Hematopoietic multipotent progenitor cell treated with erythropoietin and hydrocortisone succinate and interleukin-3 and kit ligand, for 15 days (in vitro differentiated cells): Measurements from ENCODE around the gene FBXO7.

Experiments
- DNase-seq: peaks from one replicate; pipeline ENCODE4 v3.0.0-alpha.2; 2015; ENCODE audit warnings: low spot score

Gene FBXO7

GRCh38 chr22:32531931-32532819 is 57.6 kb downstream of the FBXO7 start:
- no peak for DNase-seq

- no peak for DNase-seq
These were observed 58.2 kb downstream of the FBXO7 start for GRCh38 chr22:32532820-32533128.

- DNase-seq, result no peak
These were observed 58.9 kb downstream of the FBXO7 start for GRCh38 chr22:32533265-32534111.

- DNase-seq, result no peak
These were observed 59.9 kb downstream of the FBXO7 start for GRCh38 chr22:32534252-32535235.

- no peak for DNase-seq
These were observed 61.0 kb downstream of the FBXO7 start for GRCh38 chr22:32535531-32536190.

GRCh38 chr22:32536352-32536751 is 61.7 kb downstream of the FBXO7 start:
- no peak for DNase-seq

- no peak for DNase-seq
These were observed 63.9 kb downstream of the FBXO7 start for GRCh38 chr22:32538521-32538920.

- no peak for DNase-seq
These were observed 65.2 kb downstream of the FBXO7 start for GRCh38 chr22:32539631-32540421.

- DNase-seq, result no peak
These were observed 66.9 kb downstream of the FBXO7 start for GRCh38 chr22:32541481-32541880.

GRCh38 chr22:32542066-32542676 is 67.6 kb downstream of the FBXO7 start:
- no peak for DNase-seq

- DNase-seq, result no peak
These were observed 68.2 kb downstream of the FBXO7 start for GRCh38 chr22:32542677-32543357.

- no peak for DNase-seq
These were observed 70.4 kb downstream of the FBXO7 start for GRCh38 chr22:32544953-32545558.

- DNase-seq, result no peak
These were observed 71.2 kb downstream of the FBXO7 start for GRCh38 chr22:32545801-32546200.

GRCh38 chr22:32546496-32546895 is 71.9 kb downstream of the FBXO7 start:
- no peak for DNase-seq

GRCh38 chr22:32546935-32547334 is 72.3 kb downstream of the FBXO7 start:
- no peak for DNase-seq

GRCh38 chr22:32548039-32548438 is 73.4 kb downstream of the FBXO7 start:
- DNase-seq, result no peak
